Measurements from ENCODE around the gene PLEKHG7.

- TF ChIP-seq, protein P1, sequence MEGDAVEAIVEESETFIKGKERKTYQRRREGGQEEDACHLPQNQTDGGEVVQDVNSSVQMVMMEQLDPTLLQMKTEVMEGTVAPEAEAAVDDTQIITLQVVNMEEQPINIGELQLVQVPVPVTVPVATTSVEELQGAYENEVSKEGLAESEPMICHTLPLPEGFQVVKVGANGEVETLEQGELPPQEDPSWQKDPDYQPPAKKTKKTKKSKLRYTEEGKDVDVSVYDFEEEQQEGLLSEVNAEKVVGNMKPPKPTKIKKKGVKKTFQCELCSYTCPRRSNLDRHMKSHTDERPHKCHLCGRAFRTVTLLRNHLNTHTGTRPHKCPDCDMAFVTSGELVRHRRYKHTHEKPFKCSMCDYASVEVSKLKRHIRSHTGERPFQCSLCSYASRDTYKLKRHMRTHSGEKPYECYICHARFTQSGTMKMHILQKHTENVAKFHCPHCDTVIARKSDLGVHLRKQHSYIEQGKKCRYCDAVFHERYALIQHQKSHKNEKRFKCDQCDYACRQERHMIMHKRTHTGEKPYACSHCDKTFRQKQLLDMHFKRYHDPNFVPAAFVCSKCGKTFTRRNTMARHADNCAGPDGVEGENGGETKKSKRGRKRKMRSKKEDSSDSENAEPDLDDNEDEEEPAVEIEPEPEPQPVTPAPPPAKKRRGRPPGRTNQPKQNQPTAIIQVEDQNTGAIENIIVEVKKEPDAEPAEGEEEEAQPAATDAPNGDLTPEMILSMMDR (IDR thresholded peaks at IDR 0.05): no peak
- no peak for TF ChIP-seq POLR2A (IDR thresholded peaks at IDR 0.05)
Measured at GRCh38 chr12:92784356-92784755, 81.6 kb downstream of the PLEKHG7 start.

Measured in right lobe of liver (tissue), 4 donors.